NOMO-1 treated with DMSO at 0.1 percent for 48 hours (cell line): ENCODE measurements around the gene ATP10A.

Experiments
- DNase-seq: peaks from one replicate; lab custom pipeline; 2025; ENCODE audit not compliant: unreplicated experiment; lab: John Stamatoyannopoulos, UW

ATP10A gene

DNA sequence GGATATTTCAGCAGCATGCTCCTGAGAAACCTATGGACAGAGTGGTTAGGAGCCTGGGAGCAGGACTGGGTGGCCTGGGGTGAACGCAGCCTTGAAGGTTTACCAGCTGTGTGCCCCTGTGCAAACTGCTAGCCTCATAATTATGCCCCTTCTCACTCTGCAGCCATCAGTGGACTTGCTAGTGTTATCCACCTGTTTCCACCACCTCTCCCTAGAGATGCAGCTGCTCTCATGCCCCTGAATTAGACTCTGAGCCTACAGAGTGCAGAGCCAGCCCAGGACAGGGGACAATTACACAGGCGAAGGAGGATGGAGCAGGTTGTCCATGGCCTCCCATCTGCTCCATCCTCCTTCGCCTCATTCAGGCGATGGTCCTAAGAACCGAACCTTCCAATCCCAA lies 175.9 kb downstream of the ATP10A start:
- no peak for DNase-seq

DNA sequence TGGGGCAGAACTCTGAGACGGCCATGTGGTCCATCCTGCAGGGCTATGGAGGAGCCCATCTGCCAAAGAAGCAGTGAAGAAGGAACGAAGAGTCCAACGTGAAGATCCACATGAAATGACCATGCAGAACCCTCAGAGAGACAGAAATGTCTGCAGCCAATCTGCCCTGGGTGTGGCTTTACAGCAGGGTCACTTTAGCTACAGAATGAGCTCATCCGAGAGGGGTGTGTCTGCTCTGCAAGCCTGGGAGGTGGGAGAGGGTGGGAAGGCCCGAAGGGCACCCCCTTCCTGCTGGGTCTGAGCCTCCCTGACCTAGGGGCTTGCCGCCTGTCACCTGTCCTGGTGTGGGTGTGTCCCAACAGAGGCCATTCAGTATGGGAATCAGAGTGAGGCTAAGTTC lies 176.3 kb downstream of the ATP10A start:
- DNase-seq = no peak

DNA sequence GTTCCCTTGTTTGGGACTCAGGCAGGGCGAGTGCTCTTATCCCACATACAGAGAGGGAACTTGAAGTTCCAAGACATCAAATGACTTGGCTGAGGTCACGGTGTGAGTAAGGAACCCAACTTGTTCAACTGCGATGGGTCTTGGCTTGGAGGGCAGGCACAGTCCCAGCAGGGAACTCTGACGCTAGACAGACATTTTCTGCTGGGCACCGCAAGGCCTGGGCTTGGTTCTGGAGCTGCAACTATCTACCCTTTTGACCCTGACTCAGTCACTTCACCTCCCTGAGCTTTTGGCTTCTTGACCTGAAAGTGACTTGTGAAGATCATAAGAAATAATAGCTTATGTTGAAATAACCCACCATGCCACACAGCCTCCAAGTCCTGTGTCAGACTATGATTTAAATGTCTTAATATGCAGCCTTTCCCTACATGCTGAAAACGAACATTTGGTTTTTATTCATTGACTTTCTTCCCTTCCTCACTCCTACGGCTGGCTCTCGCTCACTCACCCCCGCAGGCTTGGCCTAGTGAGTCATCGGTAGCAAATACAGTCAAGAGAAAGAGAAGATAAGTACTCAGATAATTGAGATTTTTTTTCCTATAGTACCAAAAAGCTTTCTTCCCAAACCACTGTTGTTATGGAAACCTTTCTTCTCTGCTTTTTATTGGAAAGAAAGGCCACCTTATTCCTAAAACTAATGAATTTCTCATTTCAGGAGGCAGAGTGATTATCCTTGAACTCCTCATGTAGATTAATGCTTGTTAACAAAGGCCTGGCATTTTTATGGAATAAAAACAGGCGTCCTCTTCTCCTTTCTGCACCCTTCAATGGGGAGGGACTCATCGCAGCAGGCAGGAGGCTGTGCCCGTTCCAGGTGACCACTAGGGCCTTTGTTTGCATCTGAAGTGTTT lies 178.4 kb downstream of the ATP10A start:
- no peak for DNase-seq

DNA sequence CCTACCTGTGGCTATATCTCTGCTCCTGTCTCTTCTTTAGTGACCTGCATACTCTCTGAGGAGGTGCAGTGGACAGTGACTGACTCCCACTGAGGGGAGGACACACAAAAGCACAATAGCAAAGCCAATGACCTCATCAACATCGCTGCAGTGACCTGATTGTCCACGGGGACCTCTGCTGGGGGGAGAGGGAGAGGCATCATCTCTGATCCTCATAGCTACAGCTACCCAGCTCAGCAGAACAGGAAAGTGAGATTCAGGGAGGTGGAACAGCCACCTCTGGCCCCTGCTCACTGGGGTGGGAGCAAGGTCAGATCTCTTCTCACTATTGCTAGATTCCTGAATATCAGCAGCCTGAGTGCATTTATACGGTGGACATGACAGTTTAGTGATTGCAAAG lies 179.2 kb downstream of the ATP10A start:
- no peak for DNase-seq

DNA sequence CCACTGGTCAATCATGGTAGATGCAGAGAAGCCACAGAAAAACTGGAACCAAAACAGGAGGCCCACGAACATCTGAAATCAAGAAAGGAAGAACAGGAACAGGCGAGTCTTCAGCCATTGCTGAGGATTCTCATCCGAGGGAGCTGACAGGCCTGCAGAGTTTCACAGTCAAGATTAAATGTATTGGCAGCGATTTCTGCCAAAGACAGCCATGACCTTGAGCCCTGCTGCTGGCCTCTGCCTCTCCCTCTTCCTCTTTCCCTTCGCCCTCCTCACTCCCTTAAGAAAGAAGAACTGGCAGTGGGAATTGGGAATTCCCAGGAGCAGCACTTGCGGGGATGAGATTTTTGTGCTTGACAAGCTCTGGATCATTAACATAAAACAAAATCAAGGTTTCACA lies 179.7 kb downstream of the ATP10A start:
- no peak for DNase-seq

DNA sequence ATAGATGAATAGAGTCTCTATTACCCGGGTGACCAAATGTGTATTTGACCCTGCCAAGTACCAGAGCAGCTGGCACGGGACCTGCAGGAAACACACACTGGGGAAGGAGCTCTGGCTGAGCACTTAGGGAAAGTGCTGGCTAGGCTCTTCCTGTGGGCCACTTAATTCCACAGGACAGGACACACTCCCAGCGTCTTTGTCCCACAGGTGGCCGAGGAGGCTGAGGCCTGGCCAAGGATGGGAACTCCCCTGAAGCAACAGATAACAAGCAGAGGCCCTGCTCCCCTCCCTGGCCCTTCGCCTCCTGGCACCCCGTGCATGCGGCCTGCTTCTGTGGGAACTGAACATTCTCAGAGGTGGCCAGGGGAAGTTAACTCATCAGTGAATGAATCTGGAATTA lies 180.8 kb downstream of the ATP10A start:
- DNase-seq = no peak

DNA sequence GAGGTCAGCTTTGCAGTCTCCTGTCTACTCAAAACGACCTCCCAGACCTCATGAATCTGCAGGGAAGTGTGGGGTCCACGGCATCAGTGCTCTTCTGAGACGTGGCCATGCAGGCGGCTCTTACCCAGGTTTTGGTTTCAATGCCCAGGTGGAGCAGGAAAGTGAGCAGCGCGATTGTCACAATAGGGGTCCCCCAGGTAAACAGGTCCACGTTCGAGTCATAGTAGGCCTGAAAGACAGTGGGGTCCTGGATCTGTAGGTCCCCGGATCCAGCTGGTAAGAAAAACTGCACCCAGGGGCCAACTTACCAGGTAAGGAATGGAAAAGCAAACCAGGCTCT lies 182.5 kb downstream of the ATP10A start:
- no peak for DNase-seq

DNA sequence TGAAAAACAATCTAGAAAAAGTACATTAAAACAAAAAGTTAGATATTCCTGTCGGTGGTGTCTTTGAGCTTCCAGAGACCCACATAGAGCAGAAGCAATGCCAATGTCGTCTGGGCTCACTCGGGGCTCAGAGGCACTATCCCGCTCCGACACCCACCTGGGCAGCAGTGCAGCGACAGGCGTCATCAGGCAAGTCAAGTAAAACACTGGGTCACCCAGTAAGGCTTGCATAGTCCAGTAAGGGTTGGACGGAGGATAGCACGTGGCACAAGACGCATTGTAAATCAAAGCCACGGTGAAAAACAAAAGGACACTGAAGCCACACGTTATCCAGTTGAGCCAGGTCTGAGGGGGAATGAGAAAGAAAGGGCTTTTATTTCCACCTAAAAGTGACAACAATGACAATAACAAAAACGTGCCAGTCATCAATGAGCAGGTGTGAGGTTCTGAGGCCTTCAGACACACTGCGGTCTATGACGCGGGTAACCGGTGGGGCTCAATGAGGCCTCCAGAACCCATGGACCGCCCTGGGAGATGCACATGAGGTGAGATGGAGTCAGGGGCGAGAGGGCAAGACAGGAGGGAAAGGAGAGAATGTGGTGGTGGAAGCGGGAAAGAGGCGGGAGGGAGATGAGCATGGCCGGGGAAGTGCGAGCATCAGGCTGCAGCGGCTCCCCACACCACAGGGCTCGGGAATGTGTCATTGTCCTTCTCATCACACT lies 183.0 kb downstream of the ATP10A start:
- DNase-seq = no peak

DNA sequence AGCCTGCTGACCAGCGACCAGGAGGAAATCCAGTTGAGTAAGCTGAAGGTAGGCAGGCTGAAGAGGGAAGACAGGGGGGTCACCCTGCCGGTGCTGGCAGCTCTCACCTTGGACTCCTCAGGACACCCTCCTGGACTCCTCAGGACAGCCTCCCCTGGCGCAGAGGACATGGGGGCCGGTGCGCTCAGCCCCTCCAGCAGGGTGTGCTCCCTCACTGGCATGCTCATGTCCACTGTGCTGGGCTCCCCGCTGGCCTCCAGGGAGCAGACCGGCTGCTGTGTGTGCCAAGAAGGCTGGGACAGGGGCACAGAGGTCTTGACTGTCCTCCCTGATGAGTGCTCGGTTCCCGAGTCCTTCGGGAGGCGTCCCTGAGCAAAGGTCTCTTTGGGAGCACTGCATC lies 183.6 kb downstream of the ATP10A start:
- DNase-seq = no peak

DNA sequence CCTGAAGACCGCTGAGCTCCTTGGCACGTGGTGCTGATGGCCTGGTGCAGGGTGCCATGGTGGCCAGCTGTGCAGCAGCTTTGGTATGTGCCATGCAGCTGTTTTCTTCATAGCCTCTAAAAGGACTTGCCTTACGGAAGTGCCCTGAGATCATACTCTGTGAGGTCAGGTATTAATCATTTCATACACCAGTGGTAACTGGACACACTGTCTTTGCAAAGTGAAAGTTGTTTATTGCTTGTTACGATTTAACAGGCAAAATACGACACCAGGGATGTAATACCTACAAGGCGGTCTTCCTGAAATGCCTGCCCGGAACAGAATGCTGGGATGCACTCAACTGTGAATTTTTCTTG lies 184.6 kb downstream of the ATP10A start:
- DNase-seq = no peak

DNA sequence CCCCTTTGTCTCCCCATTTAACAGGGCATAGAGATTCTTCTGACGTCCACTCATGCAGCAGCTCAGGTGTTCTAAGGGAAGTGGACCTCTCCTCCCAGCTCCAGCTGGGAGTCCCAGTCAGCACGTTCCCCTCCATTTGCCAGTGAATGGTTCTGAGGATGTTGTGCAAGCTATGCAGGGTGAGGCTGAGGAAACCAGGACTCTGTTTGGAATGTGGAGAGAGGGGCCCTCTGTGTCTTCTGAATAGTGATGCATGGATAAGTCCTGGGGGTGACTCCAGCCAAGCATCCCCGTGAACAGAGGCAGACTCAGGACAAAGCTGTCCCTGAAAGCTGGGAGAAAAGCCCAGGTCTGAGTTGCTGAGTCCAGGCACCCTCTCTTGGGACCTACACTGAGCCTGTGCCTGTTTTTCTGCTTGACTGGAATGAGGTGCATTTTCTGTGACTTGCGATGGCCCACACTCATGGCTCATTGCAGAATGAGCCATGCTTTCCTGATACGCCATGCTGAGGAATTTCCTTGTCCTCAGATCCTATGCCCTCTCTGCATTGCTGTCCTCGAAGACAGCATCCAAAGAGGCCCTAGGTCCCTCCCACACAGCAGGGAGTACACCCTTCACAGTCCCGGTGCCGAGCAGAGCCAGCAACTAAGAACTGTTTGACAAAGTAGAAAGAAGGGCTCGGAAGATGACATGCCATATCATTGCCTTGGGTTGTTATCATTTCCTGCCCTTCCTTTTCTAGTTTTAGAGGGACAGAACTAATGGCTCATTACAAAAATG lies 185.2 kb downstream of the ATP10A start:
- no peak for DNase-seq

DNA sequence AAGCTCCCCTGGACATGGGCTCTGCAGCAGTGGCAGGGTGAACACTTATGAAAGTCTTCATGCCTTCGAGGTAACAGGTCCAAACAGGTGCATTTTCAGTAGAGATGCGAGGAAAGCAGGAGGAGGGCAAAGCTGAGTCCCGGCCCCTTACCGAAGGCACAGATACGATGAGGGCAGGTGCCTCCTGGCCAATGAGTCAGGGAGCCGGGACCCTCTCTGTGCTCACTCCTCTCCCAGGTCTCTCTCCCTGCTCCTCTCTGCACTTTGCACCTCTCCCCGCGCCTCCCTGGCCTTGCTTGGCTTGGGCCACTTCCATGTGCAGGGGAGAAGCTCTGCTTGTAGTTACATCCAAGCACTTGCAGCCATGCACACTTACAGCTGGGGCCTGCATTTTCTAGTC lies 187.1 kb downstream of the ATP10A start:
- no peak for DNase-seq

DNA sequence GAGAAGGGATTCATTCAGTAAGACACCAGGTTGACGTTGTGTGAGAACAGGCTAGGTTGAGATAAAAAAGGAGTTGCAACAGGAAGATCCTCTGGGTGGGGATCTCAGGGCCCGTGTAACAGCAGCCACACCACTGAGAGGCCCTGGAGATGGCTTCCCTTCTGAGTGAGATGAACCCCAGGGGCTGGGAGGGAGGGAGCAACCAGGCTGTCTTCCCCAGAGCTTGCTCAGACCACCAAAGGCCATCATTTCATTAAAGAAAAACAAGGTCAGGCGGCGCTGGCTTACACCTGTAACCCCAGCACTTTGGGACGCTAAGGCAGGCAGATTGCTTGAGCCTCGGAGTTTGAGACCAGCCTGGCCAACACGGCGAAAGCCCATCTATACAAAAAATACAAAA lies 187.7 kb downstream of the ATP10A start:
- DNase-seq = no peak

DNA sequence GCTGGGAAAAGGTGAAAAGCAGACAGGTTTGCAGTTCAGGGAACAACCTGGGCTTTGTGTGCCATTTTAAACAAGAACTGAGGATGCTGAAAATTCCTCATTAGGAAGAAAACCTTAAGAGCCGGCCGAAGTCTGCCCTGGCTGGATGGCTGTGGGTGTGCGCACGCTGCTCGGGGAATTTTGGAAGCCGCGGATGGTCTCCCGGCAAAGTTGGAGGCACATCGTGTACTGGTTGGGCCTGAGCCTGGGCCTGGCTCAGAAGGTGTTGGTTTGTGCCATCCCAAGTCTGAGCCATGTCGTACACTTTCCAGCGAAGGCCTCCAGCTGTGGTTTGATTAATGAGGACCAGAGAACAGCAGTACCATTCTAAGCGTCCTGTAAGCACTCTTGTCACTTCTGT lies 188.2 kb downstream of the ATP10A start:
- DNase-seq = no peak

DNA sequence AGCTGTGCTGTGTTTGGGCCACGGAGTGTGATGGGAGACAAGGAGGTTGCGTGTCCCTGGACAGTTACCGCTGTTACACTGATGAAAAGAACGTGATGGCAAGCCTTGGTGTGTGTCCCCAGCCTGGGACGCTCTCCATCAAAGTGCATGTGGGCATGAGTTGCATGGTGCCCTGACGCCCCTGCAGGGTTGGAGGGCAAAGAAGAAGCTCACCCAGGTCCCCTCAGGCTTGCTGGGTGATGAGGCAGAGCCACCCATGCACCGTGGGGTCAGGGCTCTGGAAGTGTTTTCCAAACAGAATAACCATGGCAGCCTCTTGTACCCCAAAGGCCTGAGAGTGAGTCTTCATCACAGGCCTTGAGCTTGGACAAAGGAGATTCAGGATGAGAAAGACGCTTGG lies 189.2 kb downstream of the ATP10A start:
- DNase-seq = no peak

DNA sequence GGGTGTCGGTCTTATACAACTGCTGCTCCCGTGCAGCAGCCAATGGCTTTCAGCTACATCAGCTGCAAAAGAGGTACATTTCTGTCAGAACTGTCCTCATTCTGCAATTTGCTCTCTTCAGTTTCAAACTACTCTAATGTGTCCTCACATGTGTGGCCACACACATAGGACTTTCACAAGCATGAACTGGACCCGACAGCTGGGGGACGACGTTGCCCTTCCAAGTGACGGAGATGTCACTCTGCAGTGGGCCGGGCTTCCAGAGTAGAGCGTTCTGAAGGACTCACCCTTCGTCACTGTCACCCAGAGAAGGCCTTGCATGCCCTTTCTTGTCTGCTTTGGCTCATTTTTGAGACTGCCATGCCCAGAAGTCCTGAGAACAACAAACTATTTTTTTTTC lies 189.8 kb downstream of the ATP10A start:
- DNase-seq = no peak

DNA sequence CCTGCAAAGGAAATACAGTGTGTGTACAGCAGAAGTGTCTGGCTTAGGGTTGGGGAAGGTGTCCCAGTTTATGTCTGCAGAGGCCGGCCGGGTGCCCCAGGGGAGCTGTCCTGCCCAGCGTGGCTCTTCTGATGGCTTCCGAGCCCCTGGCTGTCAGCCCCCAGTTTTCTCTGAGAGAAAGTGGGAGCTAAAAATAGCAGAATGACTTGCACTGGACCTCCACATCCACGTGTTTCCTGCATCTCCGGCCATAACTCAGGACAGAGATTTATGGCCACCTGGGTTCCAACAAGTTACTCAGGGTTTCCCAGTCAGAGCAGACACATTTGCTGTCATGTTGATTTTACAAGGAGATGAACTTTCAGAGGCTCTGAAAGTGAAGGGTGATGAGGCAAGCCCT lies 192.0 kb downstream of the ATP10A start:
- peak; percentile 7 for DNase-seq

DNA sequence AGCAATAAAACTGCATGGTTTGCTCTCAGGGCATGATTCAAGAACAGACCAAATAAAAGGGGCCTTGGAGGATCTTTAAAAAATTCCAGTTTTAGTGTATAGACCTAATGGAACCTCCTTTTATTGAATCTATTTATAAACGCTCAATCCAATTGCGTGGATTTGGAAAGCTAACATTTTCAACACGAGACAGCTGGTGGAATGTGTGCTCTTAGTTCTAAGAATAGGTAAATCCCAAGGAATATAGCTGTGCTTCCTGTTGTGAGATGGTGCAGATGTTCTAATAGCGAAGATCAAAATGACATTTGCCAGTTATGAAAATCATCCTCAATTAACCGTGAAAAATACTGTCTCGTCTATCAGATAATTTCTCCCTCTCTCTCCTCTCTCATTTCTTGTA lies 192.5 kb downstream of the ATP10A start:
- DNase-seq = no peak

DNA sequence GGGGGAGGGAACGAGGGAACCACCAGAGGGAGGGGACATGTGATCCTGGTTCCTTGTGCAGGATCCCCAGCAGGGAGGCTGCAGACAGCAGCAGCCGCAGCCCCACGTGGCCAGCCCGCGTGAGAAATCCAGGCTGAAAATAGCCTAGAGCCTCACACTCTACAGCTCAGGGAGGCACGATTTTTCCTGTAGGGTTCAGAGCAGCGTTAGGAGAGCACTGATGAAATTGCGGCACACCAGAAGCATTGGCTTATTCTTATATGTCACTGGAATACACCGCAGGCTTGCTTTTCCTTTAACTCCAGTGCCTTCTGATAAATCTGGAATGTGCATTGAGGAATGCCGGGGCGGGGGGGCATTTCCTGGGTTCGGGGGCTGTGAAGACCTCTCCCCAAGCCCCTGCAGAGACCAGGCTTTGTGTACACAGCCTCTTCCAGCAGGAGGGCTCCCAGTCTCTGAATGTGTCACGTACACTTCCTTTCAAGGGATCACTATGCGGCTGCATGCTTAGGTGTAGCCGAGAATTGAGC lies 193.0 kb downstream of the ATP10A start:
- peak; percentile 5 for DNase-seq

DNA sequence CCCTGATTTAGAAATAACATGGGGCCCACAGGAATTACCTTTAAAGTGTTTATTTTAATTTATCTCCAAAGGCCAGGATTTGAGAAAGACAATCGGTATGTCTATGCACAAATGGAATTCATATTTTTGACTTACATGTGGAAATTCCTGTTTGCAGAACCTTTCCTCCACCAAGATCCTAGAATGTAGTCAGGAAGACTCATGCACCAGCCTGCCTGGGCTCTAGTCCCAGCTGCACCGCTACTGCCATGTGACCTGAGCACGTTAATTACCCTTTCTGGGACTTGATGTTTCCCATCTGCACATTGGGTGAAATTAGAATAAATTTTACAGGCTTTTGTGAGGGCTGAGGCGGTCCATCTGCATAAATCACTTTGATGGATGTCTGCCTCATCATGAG lies 194.2 kb downstream of the ATP10A start:
- DNase-seq = no peak

DNA sequence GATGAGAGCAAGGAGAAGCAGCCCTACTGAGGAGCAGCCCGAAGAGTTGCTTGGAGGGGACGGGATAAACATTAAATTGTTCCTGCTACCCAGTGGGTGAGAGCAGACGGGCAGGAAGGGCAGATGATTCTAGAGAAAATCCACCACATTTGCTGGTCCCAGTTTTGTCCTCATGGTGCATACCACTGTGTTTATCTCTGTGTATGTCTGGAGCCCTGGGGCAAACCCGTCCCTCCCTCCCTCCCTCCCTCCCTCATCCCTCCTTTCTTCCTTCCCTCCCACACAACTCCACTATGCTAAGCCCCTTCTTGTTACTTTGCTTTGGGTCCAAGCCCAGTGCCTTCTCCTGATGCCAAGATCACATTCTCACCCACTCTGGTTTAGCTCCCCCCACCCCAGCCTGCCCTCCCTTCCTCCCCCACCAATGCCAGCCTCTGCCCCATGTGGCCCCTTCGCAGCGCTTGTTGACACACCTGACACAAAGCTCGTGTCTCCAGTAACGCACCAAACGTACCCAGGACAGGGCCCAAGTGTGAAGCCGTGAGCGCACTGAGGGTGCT lies 194.8 kb downstream of the ATP10A start:
- DNase-seq = no peak
